GM18498 (cell line): ENCODE measurements around the gene FYCO1.

ENCODE experiments used
- ATAC-seq: cut with Tn5 transposase; IDR thresholded peaks from one replicate; pipeline ENCODE4 v1.9.1; 2021; ENCODE audit warnings: mild to moderate bottlenecking, moderate library complexity; ENCODE audit not compliant: unreplicated experiment

FYCO1 gene

DNA sequence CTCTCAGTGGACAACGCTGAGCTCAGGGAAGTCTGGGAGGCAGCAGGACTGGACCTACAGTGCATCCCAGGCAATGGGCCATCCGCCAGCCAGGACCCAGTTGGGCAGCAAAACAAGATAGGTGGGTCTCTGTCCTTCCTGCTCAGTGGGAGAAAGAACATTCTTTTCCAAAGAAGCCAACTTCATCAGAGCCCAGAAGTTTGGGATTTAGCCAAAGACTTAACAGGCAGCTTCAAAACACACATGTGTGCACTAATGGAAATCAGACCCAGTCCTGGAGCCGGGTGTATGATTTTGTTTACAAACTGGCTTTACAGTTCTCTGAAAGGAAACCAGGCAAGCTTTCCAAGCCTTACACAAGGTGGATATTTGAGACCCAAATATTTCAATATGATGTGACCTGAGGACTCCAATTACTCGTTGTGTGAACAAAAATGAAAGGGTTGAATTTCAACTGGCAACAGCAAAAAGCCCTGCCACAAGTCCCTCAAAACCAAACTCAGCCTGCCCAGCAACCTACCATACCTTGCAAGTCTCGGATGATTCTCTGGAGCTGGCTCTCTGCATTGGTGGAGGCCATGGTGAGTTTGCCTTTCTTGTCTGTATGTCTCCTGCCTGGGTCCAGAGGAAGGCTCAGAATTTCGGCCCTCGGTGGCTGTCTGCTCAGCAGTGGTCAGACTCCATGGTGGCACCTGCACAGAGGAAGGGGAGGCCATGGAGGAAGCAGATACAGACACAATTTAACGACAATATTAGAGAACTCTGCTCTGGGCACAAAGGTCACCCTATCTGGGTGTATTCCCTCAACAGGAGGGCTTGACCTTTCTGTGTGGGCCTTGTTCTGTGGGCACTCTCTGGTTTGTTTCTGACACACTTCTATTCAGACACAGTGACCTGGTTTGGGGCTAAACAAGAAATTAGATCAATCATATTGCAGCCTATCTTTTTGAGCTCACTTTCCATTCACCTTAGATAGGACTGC, 11.0 kb downstream of the FYCO1 start:
- no peak for ATAC-seq

DNA sequence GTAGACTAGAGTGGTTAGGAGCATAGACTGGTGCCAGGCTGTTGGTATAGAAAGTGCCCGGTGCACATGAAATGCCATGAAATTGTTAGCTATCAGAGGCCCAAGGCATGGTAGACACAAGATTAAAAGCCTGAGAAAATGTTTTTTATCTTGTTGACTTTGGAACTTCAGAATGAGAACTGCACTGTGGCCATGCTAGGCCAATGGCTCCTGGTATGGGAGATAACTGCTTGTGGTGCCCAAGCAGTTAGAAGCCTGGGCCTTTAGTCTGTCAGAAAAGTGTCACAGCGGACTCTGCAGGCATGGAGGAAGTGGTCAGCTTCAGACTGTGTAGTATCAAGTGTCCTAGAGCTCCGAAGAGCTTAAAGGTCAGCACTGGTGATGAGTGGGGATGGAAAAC, 11.9 kb downstream of the FYCO1 start:
- ATAC-seq = no peak

DNA sequence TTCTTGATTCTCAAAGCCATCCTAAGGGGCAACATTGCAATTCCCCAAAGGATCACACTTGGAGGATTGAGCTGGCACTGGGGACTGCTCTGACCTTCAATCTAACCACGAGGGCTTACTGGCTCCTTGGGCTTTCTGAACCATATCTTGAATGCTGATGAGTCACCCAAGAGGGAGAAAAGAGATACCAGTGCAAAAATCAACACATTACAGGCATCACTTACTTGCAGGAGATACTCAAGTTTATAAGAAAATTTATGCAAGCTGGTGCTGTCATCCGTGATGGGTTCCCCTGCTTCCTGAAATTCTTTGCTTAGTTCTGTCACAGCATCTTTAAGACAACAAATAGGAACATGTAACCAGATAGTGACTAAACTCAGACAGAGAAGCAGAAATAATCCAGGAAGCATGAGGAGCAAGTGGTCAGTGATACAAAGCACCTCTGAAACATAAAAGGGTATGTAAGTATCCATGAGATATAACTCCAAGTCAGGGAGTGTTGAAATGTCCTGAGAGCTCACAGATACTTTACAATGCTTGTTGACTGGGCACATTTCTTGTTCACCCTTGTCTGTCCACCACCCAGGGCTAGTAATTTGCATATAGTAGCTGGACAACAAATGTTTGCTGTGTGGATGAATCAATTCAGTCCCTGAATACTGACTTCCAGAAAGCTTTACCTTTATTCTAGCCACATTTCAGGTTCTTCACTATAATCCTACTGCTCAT, 14.1 kb downstream of the FYCO1 start:
- ATAC-seq = no peak

DNA sequence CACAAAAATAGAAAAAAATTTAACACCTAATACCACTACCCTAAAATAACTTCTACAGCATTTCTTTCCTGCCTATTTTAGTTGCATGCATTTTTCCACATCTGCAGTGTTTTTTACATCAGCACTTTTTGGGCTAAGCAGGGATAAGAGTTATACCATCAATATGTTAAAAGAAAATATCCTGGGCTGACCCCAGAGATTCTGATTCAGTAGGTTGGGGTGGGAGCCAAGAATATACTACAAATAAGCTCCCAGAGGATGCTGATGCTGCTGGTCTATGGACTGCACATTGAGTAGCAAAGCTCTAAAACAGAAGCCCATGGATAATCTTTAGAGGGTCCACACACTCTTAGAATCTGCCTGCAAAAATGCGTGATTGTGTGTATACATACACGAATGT, 14.8 kb downstream of the FYCO1 start:
- ATAC-seq = no peak

DNA sequence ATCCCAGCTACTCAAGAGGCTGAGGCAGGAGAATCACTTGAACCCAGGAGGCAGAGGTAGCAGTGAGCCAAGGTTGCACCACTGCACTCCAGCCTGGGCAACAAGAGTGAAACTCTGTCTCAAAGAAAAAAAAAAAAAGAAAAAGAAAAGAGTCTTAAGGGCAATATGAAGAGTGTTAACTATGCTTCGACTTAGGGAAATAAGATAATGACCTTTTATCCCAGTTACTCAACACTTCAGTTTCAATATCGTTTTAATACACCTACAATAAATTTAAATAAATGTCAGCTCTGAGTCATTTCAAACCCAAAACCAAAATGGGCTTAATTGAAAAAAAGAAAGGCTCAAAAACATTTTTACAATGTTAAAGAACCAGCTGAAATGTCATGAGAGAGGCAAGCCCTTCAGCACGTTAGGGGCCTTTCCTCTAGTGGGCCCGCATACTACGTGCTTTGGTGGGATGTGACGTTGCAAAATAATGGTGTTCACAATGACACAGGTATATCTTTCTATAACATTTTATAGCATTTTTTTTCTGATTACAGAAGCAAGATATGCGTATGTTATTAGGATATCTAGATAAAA, 15.3 kb downstream of the FYCO1 start:
- no peak for ATAC-seq

DNA sequence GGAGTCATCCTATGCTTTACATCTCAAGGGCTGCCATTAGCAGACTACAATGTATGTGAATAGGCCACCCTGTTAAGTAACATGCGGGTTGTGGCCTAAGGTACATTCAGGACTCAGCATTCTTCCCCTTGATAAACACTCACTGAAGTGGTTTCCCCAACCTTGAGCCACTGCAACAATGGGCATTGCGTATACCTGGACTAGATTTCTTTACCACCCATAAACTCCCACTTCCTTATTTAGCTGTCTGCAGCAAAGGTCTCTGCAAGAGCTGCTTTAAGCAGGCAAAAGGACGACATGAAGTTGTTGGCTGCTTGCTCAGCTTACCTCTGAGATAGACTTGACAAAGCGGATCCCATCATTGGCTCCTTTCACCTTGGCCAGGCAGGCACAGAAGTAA, 16.2 kb downstream of the FYCO1 start:
- no peak for ATAC-seq

DNA sequence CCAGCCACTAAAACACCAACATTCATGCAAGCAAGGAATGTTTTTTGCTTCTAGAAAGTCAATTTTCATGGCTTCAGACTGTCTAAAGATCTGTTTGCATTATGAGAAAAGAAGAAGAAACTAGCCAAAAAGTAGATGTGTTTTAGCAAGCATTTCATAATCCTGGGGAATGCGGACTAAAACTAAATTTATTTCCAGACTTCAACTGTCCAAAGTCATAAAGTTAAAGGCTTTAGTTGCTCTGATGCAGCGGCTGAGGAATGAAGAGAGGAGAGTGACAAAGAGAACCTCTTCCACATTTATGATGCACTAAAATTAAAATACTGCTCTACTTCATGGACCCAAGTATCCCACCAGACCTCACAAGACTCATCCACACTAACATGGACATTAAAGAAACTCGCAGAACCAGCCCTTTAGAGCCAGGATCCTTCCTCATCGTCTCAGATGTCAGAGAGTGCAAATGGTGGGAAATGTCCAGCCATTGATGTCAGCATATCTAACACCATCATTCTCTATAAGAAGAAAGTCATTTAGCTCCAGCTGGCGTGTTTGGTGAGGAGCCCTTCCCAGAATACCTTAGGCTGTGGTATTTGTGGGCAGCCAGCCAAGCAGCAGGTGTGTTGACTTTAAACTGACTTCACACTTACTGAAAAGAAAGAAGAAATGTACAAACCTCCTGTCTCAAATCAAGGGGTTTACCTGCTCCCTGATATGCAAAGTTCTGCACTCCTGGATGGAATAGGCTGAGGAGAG, 17.4 kb downstream of the FYCO1 start:
- no peak for ATAC-seq

DNA sequence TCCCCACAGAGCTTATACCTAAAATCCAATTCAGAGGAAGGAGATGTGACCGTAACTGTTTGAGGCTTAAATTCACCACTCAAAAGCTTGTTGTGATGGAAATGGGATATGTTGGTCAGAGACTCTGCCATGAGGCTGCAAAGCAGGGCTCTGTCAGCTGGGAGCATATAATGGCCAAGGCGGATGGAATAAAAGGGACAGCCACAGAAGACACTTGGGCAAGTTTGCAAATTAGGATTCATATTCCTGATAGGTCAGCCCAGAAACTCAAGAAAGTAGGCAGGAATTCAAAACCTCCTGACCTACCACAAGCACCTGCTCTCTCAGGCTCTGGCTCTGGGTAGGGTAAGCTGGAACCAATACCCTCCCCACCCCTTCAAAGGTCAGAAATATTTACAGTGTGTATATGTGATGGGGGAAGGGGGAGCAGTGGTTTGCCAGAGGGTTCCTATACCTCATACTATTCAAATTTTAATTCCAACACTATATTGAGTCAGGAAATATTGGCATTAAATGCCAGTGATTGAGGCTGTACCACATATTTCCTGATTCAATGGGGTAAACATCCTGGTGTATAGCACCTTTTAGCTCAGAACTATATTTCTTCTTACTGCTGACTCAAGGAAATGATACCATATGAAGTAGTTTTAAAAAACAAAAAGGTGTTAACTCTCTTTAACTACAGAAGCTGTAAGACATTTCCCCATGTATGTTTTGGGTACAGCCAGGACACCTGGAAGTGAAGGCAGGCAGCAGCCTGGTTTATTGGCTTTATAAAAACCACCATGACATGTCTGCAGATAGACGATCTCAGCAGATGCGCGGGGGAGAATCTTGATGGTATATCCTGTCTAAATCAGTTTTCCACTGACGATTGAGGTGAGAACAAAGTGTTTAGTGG, 19.2 kb downstream of the FYCO1 start:
- no peak for ATAC-seq

DNA sequence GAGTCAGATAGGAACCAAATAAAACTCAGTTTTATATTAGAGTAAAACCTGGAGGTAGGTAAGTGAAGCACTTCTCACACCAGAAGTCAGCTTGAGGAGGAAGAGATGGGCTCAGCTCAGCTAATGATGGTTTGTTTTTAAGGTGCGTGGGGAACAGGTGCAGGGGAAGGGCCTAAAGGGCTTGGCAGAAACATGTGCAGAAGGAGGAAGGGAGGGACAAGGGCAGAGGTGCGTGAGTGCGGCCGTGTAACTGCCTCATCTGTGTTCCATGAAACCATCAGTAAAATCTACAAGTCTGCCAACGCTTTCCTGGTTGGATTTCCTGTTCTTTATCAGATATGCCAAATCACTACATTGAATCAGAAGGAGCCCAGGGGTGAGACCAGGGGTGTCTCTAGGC, 19.9 kb downstream of the FYCO1 start:
- no peak for ATAC-seq

DNA sequence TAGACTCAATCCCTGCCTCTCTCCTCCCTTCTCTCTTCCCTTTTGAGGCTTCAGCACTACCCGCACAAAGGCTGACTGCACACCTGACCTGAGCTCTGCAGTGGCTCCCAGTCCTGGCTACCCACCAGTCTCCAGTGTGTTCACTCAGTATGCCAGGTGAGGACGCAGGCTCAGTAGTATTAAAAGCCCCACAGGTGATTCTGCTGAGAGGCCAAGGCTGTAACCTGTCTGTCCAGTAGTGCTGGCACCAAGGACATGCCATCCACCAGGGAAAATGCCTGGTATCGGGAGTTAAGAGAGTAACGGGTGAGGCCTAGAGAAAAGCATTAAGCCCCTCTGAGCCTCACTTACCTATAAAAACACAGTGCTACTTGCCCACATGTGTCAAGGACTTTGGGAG, 20.9 kb downstream of the FYCO1 start:
- no peak for ATAC-seq

DNA sequence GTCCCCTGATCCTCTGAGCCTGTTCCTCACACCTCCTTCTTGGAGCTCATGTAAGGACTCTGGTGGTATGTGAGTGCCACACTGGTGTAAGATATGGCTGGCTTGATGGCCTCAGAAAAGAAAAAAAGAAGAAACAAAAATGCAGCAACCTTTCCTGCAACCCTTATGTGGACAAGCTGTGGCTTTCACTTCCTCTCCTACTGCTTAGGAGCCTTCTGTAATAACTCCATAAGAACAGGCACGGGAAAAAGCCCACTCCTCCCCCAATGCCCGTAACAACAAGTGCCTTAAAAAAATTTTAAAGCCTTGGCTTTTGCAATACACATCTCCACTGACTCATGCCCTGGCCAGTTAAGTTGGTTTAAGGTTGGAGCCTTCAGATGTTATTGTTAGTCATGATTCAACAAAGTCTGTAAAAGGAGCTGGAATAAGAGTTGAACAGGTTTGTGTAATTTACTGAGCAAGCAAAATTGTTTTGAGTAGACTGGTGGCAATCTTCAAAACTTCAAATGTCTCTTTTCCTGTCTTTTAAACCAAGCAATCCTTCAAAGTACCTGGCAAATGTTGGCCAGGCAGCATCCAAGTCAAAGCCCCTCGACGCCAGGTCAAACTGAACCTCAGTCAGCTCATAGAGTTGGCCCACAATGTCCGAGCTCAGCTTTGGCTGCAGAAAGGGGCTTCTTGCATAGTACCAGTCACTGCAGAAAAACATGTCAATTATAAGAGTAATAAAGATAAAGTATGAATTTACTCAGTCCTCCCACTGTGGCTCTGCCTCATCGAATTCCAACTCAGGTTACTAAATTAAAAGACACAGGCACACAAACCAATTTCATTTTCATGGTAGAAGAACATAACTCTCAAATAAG, 22.9 kb downstream of the FYCO1 start:
- no peak for ATAC-seq

DNA sequence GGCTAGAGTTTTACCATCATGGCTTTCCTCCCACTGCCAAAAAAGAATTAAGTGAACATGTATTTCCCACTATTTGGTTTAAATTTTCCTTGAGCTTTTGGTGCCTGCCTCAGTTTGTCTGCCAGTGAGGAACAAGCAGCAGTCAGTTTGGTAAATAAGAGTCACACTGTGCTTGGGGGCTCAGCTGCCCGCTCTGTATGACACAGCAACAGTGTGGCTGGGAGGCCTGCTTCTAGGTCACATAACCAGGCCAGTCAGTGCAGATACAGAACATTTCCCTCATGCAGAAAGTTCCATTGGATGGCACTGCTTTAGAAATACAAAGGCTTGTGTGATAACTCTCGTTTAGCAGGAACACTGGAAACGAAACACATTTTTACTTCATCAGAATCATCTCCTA, 25.7 kb downstream of the FYCO1 start:
- no peak for ATAC-seq

DNA sequence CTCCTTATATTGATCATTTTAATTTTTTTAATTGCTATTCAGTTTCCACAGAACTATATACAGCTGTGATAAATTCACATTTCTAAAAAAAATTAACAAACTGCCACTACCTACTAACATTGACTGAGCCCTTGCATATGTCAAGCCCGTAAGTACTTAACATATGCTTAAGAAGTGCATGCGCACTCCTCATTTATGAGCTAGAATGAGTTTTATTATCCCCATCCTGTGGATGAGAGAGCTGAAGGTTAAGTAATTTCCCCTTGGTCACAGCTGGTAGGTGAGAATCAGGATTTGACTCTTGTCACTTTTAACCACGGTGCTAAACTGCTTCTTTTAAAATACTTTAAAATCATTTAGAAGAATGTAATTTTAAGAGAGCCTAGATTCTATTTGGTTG, 26.5 kb downstream of the FYCO1 start:
- ATAC-seq = no peak

DNA sequence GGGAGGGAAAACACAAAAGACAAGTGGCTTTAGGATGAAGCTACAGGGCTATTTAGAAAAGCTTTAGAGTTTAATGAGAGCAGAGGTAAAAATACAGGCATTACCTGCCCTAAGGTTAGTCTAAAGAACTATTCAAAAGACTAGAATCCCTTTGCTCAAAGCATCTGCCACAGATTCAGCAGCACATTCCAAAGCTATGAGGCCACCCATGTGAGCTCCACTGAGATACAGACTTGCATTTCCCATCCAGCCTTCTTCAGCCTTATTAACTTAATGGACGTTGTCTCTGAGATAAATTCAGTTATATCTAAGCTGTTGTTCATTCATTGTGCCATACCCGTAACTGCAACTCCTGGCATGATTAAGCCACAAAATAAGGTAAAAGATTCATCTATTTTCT, 26.9 kb downstream of the FYCO1 start:
- no peak for ATAC-seq

DNA sequence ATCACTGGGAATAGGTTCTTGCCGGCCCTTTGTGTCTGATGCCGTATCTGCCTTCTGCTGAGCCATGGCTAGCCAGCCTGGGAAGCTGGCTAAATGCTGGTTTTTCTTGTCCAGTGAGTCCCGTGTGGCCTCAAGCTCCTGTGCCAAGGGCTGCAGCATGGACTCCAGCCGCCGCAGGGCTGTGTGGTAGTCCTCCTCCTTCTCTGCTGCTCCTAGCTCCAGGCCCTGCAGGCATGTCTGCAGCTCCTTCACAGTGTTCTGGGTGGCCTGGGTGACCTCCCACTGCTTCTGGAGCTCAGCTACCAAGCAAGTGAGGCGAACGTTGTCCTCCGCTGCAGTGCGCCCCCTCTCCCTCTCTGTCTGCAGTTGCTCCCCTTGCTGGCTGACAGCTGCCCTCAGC, 27.5 kb downstream of the FYCO1 start:
- ATAC-seq = no peak

DNA sequence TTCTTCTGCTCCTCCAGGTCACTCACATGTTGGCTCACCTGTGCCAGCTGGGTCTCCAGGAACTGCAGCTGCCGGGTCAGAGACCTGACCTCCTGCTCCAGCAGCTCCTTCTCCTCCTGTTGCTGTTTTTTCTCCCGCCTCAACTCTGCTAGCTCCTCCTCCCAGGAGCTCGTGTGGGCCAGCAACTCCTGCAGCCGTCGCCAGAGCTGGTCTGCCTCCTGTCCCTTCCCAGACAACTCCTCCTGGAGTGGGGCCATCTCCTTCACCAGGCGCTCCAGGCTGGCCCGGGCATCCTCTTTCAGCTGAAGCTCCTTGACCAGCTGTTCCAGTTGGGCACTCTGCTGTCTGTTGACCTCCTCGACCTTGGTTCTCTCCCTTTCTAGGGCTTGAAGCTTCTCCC, 27.9 kb downstream of the FYCO1 start:
- ATAC-seq = no peak

DNA sequence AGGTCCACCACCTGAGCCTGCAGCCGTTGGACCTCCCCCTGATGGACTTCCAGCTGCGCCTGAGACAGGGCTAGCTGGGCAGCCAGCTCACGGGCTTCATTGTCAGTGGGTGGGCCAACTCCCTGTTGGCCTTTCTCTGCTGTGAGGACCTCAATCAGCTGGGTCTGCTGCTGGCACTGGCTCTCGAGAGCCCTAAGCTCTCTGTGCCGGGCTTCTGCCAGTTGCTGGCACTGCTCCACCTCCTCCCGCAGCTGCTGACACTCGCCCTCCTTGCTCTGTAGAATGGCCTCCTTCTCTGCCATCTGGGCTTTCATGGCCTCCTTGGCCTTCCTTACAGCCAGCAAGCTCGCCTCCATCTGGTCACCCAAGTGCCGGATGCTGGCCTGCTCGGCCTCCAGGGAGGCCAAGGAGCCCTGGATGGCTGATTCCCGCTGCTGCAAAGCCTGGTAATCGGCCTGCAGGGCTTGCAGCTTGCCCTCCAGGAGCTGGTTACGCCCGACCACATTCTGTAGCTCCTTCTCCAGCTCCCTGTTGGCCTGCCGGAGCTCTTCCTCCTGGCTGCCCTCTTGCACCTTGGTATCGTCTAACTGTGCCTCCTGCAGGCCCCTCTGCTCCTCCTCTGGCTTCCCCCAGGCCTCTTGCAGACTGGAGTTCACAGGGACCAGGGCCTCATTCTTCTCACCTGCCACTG, 28.5 kb downstream of the FYCO1 start:
- no peak for ATAC-seq

DNA sequence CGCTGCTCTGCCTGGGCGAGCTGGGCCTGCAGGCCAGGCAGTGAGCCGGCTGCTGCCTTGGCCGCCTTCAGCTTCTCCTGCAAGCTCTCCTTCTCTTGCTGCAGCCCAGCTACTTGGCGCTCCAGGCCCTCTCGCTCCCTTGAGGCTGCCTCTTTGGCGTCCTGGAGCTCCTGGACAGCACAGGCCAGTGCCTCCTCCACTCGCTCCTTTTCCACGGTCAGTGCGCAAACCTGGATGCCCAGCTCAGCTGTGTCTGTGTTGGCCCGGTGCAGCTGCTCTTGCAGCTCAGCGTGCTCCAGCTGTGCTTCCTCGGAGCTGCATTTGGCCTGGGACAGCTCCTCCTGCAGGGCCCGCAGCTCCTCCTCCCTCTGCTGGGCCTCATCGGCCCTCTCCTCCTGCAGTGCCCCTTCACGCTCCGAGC, 29.2 kb downstream of the FYCO1 start:
- ATAC-seq = no peak

DNA sequence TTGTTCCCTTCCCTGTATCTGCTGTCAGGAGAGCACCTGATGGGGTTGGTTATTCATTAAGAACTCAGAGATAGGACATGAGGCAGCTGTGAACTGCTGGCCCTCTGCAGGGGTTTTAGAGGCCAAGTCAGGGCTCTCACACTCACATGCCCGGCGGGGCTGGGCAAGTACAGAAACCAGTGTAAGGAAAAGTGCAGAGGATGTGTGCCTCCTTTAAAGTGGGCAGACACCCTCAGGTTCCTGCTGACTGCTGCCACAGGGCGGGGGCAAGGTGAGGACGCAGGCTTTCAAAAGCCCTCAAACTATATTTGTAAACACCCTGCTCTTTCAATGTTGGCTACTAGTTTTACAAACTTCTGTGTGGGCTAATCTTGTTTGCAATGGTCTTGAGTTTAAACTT, 30.0 kb downstream of the FYCO1 start:
- ATAC-seq = no peak
